GM23338 (cell line): Measurements from ENCODE around the gene ORAI3. TPM values are rescaled to one million over a fixed set of nuclear protein-coding genes. Genes with fewer than 3 reads are reported as not detected.

Experiments
- EZH2phosphoT487 ChIP-seq: fragments of 200-600 bp; sonication (generic); IDR thresholded peaks from one replicate; pipeline ENCODE4 v1.8.1; 2018; ENCODE audit warnings: antibody characterized with exemption; ENCODE audit not compliant: unreplicated experiment
- polyA plus RNA-seq: library from polyadenylated mRNA; unstranded; fragments of >200 nt; fragmentation: Nextera tagmentation; extraction: Ambion mirVana; gene quantifications from 2 replicates; pipeline ENCODE4 v1.2.1, GENCODE V29; 2016
- total RNA-seq: library from RNA; depleted of rRNA; stranded (reverse); fragments of >200 nt; shearing (Covaris generic); gene quantifications from 2 replicates; pipeline ENCODE4 v1.2.3, GENCODE V29; 2014
- TF ChIP-seq, protein P1 (sequence below): fragments of 250-450 bp; sonication (Bioruptor Pico); IDR thresholded peaks from 2 replicates; pipeline ENCODE4 v1.5.0; 2020; ENCODE audit warnings: mild to moderate bottlenecking, moderate library complexity
- TF ChIP-seq, protein P2 (sequence below): IDR thresholded peaks from one replicate; pipeline ENCODE4 v1.6.1; 2018; ENCODE audit warnings: antibody characterized with exemption; ENCODE audit not compliant: unreplicated experiment
- TF ChIP-seq, protein P3 (sequence below), 2 experiments: fragments of 200-600 bp in 1 of 2; sonication (generic) in 1 of 2; conservative IDR thresholded peaks; 2 replicates each; pipeline versions ENCODE4 v1.5.1 to v1.6.1; 2016 to 2017; ENCODE audit warnings: antibody characterized with exemption in 2 of 2, low read depth in 2 of 2, mild to moderate bottlenecking in 2 of 2, moderate library complexity in 1 of 2

Gene ORAI3
- total and polyA plus RNA-seq, 2 experiments from 2014 or later, result 6.9 to 15.9 TPM

DNA sequence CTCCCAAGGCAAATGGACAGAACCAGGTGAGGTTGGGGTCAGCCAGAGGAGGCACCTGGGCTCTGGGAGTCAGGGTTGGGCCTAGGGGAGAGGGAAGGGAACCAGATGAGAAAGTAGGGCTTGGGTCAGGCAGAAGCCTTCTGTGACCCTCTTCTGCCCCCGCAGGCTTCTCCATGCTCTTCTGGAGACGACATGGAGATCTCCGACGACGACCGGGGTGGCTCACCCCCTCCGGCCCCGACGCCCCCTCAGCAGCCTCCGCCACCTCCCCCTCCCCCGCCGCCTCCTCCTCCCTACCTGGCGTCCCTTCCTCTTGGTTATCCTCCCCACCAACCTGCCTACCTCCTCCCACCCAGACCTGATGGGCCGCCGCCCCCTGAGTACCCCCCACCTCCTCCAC, 16.6 kb downstream of the ORAI3 start (continued):
- TF ChIP-seq, protein P1, sequence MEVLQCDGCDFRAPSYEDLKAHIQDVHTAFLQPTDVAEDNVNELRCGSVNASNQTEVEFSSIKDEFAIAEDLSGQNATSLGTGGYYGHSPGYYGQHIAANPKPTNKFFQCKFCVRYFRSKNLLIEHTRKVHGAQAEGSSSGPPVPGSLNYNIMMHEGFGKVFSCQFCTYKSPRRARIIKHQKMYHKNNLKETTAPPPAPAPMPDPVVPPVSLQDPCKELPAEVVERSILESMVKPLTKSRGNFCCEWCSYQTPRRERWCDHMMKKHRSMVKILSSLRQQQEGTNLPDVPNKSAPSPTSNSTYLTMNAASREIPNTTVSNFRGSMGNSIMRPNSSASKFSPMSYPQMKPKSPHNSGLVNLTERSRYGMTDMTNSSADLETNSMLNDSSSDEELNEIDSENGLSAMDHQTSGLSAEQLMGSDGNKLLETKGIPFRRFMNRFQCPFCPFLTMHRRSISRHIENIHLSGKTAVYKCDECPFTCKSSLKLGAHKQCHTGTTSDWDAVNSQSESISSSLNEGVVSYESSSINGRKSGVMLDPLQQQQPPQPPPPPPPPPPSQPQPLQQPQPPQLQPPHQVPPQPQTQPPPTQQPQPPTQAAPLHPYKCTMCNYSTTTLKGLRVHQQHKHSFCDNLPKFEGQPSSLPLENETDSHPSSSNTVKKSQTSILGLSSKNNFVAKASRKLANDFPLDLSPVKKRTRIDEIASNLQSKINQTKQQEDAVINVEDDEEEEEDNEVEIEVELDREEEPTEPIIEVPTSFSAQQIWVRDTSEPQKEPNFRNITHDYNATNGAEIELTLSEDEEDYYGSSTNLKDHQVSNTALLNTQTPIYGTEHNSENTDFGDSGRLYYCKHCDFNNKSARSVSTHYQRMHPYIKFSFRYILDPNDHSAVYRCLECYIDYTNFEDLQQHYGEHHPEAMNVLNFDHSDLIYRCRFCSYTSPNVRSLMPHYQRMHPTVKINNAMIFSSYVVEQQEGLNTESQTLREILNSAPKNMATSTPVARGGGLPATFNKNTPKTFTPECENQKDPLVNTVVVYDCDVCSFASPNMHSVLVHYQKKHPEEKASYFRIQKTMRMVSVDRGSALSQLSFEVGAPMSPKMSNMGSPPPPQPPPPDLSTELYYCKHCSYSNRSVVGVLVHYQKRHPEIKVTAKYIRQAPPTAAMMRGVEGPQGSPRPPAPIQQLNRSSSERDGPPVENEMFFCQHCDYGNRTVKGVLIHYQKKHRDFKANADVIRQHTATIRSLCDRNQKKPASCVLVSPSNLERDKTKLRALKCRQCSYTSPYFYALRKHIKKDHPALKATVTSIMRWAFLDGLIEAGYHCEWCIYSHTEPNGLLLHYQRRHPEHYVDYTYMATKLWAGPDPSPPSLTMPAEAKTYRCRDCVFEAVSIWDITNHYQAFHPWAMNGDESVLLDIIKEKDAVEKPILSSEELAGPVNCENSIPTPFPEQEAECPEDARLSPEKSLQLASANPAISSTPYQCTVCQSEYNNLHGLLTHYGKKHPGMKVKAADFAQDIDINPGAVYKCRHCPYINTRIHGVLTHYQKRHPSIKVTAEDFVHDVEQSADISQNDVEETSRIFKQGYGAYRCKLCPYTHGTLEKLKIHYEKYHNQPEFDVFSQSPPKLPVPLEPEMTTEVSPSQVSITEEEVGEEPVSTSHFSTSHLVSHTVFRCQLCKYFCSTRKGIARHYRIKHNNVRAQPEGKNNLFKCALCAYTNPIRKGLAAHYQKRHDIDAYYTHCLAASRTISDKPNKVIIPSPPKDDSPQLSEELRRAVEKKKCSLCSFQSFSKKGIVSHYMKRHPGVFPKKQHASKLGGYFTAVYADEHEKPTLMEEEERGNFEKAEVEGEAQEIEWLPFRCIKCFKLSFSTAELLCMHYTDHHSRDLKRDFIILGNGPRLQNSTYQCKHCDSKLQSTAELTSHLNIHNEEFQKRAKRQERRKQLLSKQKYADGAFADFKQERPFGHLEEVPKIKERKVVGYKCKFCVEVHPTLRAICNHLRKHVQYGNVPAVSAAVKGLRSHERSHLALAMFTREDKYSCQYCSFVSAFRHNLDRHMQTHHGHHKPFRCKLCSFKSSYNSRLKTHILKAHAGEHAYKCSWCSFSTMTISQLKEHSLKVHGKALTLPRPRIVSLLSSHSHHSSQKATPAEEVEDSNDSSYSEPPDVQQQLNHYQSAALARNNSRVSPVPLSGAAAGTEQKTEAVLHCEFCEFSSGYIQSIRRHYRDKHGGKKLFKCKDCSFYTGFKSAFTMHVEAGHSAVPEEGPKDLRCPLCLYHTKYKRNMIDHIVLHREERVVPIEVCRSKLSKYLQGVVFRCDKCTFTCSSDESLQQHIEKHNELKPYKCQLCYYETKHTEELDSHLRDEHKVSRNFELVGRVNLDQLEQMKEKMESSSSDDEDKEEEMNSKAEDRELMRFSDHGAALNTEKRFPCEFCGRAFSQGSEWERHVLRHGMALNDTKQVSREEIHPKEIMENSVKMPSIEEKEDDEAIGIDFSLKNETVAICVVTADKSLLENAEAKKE (CRISPR knock-in tag), result no peak
- TF ChIP-seq, protein P2, sequence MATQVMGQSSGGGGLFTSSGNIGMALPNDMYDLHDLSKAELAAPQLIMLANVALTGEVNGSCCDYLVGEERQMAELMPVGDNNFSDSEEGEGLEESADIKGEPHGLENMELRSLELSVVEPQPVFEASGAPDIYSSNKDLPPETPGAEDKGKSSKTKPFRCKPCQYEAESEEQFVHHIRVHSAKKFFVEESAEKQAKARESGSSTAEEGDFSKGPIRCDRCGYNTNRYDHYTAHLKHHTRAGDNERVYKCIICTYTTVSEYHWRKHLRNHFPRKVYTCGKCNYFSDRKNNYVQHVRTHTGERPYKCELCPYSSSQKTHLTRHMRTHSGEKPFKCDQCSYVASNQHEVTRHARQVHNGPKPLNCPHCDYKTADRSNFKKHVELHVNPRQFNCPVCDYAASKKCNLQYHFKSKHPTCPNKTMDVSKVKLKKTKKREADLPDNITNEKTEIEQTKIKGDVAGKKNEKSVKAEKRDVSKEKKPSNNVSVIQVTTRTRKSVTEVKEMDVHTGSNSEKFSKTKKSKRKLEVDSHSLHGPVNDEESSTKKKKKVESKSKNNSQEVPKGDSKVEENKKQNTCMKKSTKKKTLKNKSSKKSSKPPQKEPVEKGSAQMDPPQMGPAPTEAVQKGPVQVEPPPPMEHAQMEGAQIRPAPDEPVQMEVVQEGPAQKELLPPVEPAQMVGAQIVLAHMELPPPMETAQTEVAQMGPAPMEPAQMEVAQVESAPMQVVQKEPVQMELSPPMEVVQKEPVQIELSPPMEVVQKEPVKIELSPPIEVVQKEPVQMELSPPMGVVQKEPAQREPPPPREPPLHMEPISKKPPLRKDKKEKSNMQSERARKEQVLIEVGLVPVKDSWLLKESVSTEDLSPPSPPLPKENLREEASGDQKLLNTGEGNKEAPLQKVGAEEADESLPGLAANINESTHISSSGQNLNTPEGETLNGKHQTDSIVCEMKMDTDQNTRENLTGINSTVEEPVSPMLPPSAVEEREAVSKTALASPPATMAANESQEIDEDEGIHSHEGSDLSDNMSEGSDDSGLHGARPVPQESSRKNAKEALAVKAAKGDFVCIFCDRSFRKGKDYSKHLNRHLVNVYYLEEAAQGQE, result no peak
- TF ChIP-seq EZH2phosphoT487, result no peak
- TF ChIP-seq, protein P3, sequence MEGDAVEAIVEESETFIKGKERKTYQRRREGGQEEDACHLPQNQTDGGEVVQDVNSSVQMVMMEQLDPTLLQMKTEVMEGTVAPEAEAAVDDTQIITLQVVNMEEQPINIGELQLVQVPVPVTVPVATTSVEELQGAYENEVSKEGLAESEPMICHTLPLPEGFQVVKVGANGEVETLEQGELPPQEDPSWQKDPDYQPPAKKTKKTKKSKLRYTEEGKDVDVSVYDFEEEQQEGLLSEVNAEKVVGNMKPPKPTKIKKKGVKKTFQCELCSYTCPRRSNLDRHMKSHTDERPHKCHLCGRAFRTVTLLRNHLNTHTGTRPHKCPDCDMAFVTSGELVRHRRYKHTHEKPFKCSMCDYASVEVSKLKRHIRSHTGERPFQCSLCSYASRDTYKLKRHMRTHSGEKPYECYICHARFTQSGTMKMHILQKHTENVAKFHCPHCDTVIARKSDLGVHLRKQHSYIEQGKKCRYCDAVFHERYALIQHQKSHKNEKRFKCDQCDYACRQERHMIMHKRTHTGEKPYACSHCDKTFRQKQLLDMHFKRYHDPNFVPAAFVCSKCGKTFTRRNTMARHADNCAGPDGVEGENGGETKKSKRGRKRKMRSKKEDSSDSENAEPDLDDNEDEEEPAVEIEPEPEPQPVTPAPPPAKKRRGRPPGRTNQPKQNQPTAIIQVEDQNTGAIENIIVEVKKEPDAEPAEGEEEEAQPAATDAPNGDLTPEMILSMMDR (conservative IDR thresholded peaks at IDR 0.05; ENCODE audit: low read depth in 2 of 2), result no peak
